A549 (cell line): ENCODE data around the gene RAMACL.

Experiments
- ATOH8 ChIP-seq: fragments of 250-450 bp; sonication (Bioruptor Pico); IDR thresholded peaks from 2 replicates; pipeline ENCODE4 v1.5.0; 2020; ENCODE audit warnings: low read depth, mild to moderate bottlenecking, moderate library complexity
- CHD2 ChIP-seq: fragments of 150-350 bp; IDR thresholded peaks from 2 replicates; pipeline ENCODE4 v1.6.1; 2014; ENCODE audit warnings: low read length; ENCODE audit not compliant: partially characterized antibody
- CTCF ChIP-seq: fragments of >200 bp; sonication (Bioruptor Twin); formaldehyde crosslinking; IDR thresholded peaks from 3 replicates; pipeline ENCODE4 v1.5.1; 2016
- MAZ ChIP-seq: fragments of 150-350 bp; IDR thresholded peaks from 2 replicates; pipeline ENCODE4 v1.6.1; 2014; ENCODE audit warnings: antibody characterized with exemption, low read depth, low read length, borderline replicate concordance
- SMC3 ChIP-seq: fragments of >200 bp; sonication (Bioruptor Twin); formaldehyde crosslinking; IDR thresholded peaks from 3 replicates; pipeline ENCODE4 v1.6.1; 2018; ENCODE audit warnings: inconsistent platforms

GRCh38 chr6:166611631-166612030 is 25.2 kb upstream of the RAMACL start:
- no peak for TF ChIP-seq CHD2
- TF ChIP-seq SMC3: no peak
- no peak for TF ChIP-seq MAZ
- TF ChIP-seq ATOH8 (CRISPR knock-in tag): no peak
- TF ChIP-seq CTCF: no peak
